Measurements from ENCODE around the gene BRDT.
"Not testable (repeated sequence)": the region's sequence is repeated elsewhere in the genome, so short reads cannot be mapped to it uniquely, and the experiment has no call there.

The BRDT gene

DNA sequence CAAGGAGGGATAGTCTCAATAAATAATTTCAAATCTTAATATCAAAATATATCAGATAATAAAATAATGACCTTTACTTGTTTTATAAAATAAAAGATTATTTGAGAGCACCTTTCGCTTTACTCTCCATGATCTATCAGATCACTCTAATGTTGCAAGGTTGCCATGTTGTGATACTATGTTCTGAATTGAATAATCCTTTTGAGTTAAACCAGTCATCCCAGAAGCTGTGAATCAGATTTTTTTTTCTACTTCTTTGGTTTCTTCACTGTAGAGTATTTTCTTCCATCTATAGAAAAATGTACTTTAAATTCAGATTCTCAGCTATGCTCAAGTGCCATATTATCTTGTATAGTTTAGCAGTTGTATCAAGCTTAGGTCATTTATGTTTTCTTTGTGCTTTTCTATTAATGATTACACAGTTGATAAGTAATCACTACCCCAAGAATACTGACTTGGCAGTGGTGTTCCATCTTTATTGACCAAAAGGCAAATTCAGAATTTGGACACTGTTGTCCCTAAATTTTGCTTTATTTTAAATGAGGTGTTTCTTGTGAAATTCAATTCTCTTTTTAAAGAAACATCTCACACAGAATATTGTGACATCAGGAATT is 32.9 kb downstream of the BRDT start:
- no peak for DNase-seq (ENCODE audit: low read depth in 3 of 3, low spot score in 1 of 3)

DNA sequence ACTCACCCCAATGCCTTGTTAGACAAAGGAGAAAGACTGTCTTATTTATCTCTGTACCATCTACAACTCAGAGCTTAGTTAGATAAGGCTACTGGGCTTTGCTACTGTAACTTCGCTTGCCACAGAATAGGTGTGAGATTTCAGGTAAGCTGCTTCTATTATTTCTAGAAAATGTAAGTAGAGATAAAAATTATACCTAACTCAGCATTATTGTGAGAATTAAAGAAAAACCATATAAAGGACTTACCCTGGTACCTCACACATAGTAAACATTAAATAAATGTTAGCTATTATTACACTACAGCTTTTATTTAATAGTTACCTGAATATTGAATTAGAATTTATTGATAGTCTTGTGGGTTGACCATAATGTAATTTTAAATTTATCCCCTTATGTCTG is 44.1 kb downstream of the BRDT start:
- no peak for DNase-seq (ENCODE audit: low read depth in 3 of 3, low spot score in 1 of 3)

DNA sequence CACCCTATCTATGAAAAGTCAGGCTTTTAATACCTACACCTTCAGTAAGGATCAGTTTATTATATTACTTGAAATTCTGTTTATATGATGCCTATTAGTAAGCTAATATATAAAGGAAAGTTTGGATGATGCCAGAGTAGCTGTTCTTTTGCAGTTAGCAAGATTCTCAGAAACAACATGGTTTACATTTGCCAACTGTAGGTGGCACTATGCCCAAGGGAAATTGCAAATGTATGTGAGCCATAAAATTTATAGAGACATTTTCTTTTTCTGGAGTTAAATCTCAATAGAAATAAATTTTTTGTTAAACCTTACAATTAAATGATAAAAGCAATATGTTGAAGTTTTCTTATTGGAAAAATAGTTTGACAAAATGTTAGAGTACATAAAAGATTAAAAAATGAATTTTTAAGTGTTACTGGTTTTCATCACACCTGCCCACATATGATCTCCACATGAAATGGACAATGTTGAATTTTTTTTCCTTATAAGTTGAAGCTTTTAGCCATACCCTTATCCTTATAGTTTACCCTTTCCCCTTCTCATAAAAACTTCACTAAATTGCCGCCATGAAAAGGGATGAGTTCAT is 48.5 kb downstream of the BRDT start:
- DNase-seq (ENCODE audit: low read depth in 3 of 3, low spot score in 1 of 3), result no peak

DNA sequence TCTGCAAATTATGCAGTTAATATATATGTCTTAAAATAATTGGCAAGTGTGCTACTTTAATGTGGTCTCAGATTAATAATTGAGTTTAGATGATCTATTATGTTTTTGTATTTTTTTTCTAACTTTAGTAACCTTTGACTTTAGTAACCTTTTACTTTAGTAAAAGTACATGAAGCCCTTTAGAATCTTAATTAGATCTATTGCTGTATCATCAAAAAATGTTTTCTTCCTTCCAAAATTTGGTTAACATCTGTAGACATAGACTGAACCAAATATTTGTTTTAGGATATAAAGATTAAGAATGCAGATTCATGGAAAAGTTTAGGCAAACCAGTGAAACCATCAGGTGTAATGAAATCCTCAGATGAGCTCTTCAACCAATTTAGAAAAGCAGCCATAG is 54.9 kb downstream of the BRDT start:
- no peak for DNase-seq (ENCODE audit: low read depth in 3 of 3, low spot score in 1 of 3)

DNA sequence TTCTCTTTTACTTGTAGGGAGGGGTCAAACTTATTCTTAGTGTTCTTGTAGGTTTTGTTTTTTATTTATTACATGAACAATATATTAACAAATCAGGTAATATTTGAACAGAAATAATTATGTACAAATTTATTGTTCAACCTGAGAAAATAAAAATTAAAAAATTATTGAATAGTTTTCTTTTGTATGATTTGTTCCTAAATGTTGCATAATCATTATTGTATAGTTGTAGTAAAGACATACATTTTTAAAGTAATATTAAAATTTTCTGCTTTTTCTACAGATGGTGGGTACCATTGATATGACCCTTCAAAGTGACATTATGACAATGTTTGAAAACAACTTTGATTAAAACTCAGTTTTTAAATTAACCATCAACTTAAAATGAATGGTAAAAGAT is 64.7 kb downstream of the BRDT start:
- DNase-seq (ENCODE audit: low read depth in 3 of 3, low spot score in 1 of 3), result no peak

DNA sequence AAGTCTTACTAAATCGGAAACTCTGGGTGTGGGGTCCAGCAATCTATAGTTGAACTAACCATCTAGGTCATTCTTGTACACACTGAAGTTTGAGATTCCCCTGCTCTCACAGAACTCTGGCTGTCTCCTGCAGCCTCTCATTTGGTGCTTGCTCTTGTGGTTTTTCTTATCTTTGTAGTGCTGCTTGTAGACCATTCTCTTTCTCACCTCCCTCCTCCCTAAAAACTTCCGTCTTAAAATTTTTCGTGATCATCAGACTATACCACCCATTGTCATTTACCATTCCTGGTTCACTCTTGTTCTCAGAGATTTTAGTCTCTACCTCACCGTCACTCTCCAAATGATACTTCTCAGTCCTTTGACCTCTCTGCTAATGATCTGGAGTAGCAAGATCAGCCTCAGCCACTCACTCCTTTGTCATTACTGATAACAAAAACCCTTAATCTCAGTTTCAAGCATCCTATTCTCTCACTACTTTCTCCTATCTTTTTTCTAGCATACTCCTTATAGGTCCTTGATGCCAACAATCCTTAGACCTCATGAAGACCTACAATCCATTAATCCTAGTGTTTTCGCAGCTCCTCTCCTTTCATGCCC is 67.6 kb downstream of the BRDT start:
- DNase-seq (ENCODE audit: low read depth in 3 of 3, low spot score in 1 of 3), result no peak

DNA sequence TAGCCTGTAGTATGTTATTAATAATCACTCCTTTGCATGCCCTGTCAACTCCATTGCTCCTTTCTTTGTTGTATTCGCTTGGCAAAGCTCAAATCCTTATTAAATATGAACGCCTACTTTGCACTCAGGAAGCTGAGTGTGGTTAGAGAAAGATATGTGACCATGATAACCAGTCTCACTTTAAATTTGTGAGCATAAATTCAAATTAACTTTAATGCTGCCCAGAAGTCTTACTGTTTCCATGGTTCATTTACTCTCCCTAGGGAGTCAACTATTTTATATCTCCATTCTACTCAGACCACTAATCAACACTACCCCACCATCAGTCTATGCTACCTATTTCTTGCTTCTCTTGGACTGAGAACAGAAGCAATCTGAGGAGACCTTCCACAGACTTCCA is 68.5 kb downstream of the BRDT start:
- DNase-seq (ENCODE audit: low read depth in 3 of 3, low spot score in 1 of 3), result no peak

DNA sequence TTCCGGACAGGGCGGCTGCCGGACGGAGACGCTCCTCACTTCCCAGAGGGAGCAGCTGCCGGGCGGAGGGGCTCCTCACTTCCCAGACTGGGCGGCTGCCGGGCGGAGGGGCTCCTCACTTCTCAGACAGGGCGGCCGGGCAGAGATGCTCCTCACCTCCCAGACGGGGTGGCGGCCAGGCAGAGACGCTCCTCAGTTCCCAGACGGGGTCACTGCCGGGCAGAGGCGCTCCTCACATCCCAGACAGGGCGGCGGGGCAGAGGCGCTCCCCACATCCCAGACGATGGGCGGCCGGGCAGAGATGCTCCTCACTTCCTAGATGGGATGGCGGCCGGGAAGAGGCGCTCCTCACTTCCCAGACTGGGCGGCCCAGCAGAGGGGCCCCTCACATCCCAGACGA is 76.8 kb downstream of the BRDT start:
- not testable (repeated sequence) for DNase-seq (ENCODE audit: low read depth in 3 of 3, low spot score in 1 of 3)

DNA sequence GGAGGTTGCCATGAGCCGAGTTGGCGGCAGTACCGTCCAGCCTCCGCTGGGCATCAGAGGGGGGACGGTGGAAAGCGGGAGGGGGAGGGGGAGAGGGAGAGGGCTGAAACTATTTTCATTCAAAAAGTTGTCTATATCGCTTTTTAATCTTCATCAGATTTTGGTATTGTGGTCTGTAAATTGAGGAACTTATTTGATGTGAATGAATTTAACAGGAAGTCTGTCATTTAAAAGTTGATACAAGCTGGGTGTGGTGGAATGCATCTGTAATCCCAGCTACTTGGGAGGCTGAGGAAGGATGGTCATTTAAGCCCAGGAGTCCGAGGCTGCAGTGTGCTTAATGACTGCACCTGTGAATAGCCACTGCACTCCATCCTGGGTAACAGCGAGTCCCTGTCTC is 77.6 kb downstream of the BRDT start:
- DNase-seq (ENCODE audit: low read depth in 3 of 3, low spot score in 1 of 3), result no peak

DNA sequence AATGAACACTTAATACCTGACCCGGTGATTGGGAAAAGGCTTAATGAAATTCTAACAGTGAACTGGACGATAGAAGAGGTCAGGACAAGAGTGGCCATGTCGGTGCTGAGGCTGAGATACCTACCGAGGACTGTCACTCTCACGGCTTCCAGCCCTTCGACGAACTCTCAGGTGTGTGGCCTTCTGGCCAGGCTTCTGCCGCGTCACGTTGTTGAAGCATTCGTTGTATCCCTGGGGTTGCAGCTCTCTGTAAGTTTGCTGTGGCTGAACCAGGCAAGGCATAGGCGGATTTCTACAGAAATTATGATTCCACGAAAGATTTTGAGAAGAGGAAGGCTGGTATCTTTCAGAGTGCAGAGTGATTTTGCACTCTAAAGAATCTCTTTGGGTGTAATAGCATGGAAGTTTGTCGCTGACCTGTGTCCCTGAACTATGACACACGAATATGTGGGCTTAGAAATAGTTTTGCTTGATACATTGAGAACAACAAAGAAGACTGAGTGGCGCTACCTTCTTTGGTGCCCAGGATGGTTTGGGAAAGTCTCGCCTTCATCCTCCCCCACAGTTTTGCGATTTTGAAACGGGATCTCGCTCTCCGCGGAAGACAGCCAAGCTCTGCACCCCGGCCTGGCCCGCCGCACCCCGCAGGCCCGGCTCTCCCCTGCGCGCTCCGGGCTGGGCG is 80.2 kb downstream of the BRDT start:
- DNase-seq (ENCODE audit: low read depth in 3 of 3, low spot score in 1 of 3), result no peak

DNA sequence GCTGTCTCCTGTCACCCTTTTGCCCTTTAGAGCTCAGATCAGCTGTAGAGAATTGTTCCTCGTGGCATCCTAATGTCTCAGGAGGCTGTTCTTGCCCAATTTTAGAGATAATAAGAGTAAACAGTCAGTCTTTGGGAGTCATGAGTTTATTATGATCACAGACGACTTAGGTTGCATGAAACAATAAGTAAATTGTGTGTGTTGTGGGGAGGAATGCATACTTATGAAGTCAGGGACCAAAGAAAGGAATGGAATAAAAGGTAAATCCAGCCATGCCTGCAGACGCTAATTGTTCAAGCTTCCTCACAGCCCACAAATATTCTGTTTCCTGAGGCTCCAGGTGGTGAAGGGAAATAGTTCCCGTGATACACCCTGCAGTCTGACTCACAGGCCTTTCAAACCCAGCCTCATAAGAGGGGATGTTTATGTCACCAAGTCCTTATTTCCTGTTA is 81.5 kb downstream of the BRDT start:
- DNase-seq (ENCODE audit: low read depth in 3 of 3, low spot score in 1 of 3), result no peak

DNA sequence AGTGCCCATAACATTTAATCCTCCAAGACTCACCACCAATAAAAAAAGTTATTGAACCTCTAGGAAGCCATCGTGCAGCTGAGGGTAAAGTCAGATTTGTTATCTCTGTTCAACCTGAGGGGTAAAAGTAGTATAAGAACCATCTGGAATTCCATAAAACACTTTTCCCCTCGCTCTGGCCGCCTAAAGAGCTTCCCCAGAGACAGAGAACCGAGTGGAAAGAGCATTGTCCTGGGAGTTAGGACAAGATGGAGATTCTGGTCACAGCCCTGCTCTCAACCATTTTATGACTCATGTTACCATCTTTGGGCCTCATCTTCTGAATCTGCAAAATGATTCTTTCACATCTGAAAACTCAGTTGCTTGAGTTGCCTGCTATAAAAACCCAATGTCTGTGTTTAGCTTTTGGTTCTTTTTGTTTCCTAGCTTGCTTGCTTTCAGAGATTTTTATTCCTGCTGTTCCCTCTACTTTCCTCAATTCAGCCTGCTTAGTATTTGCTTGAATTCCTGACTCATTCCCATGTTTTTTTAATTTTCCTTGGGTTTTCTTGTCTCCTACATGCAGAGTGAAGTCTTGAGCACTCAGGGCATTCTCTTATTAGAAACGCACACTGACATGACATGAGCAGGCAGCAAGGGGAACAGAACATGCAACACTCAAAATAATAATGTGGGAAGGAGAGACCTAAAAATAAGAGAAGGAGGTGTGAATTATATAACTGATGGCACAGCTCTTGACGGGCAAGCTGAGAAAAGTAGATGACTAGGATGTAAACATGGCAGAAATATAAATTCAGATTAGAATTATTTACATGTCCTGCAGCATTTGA is 82.3 kb downstream of the BRDT start:
- no peak for DNase-seq (ENCODE audit: low read depth in 3 of 3, low spot score in 1 of 3)

DNA sequence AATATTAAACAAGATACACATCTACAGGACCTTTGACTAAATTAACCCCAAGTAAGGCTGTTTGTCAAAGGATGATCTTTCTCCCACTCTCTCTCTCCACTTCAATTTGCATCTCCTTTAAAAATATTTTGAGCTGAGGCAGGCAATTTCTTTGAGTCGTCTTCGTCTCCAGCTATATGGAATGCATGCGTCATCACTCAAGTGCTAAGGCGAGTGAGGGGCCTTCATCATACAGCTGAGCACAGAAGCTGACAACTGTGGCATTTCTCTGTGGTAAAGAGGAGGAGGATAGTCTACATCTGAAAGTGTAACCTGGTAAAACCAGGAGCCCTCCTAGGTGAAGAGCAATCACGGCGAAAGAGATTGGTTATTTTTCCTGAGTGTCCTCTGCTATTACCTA is 88.2 kb downstream of the BRDT start:
- no peak for DNase-seq (ENCODE audit: low read depth in 3 of 3, low spot score in 1 of 3)

DNA sequence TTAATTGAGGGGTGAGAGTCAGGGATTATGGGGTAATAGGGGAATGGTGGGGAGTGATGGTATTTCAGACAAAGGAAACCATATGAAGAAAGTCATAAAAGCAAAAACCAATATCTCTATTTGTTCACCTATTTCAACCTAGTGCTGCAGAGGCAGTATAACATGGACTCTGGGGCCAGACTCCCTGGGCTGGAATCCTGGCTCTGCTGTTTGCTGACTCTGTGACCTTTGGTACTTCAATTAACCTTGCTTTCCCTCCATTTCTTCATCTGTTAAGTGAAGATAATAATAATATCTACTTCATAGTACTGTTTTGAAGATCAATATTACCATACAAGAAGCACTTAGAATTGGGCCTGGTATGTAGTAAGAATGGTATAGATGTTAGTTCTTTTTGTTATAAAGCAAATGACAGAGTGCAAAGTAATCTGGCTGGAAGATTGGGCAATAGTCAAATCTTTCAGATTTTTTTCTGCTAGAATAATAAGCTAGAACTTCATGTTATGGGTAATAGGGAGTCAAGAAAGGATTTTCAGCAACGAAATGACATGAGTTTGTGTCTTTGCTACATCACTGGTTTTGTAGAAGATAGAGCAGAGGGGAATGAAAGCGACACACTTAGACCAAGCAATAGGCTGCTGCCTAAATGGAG is 89.6 kb downstream of the BRDT start:
- DNase-seq (ENCODE audit: low read depth in 3 of 3, low spot score in 1 of 3), result no peak

DNA sequence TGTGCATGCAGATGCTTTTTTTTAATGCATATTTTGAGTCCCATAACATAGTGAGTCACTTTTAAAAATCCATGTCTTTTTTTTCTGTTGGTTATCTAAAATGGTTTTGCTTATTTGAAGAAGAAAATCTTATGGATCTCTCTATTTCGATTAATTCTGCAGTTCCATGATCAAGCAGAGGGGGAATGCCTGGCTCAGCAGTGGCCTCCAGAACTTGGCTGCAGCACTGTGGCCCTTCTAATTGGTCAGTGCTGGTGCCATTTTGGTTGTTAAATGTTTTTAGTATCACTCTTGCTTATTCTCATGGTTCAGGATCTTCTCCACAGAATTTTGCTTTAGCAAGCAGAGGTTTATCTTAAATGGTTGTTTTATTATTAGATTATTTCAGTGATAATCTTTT is 91.8 kb downstream of the BRDT start:
- no peak for DNase-seq (ENCODE audit: low read depth in 3 of 3, low spot score in 1 of 3)

DNA sequence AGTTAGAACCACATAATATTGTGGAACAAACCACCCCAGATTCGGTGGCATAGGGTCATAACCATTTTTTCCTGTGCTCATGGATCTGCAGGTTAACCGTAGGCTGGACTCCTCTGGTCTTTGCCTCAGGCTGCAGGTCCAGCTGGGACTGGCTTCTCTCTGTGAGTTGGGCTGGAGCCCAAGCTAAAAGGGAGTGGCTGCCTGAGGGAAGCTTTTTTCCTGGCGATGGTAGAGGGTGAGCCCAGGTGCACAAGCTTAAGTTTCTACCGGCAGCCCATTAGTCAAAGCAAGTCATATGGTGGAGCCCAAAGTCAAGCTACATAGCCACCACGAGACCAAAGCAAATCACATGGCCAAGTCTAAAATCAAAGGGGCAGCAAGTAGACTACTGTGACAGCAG is 94.4 kb downstream of the BRDT start:
- no peak for DNase-seq (ENCODE audit: low read depth in 3 of 3, low spot score in 1 of 3)

DNA sequence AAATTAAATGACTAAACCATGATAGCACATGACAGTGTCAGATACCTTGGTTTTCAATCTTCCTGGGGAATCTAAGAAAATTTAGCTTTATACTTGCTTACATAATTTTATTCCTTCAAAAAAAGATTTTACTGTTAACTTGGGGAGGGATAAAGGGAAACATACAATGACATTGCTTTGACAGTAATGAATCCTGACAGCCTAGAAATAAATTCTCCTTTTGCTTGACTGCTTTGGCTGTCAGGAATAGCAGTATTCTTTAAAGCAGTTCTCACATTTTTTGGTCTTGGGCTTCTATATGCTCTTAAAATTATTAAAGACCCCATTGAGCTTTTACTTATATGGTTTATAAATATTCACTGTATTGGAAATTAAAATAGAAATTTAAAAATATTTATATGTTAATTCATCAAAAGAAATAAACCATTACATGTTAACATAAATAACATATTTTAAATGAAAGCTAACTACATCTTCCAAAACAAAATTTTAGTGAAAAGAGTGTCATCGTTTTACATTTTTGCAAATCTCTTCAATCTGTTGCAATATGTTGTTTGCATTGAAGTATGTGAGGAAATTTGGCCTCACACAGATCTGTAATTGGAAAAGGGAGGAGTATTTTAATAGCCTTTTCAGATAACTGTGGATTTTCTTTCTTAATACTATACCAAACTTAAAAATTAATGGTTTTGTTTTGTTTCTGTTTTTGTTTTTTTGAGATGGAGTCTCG is 96.7 kb downstream of the BRDT start:
- DNase-seq (ENCODE audit: low read depth in 3 of 3, low spot score in 1 of 3), result no peak

DNA sequence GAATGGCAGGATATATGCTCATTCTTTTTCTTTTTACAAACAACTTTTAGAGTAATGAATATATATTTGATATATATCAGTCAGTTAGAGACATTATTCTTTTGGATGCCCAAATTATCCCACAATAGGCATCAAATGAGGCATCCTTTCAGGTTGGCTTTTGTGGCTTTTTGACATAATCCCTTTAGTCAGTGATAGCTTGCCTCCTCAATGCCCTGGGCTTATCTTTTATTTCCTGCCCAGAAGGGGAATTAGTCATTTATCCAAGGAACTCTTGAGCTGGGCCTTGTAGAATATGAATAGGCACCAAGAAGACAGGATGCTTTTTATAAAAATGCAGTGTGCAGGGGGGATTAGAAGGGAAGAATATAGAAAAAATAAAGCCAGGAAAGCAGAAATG is 102.7 kb downstream of the BRDT start:
- no peak for DNase-seq (ENCODE audit: low read depth in 3 of 3, low spot score in 1 of 3)
